ENCODE results near the gene ACOT8. TPM values are rescaled to one million over a fixed set of nuclear protein-coding genes. Genes with fewer than 3 reads are reported as not detected.
"Not testable (repeated sequence)": the region's sequence is repeated elsewhere in the genome, so short reads cannot be mapped to it uniquely, and the experiment has no call there.

The ACOT8 gene
- total RNA-seq, 1 donor from 2014 or later = 23.6 TPM

- peaks cover 2% of the 10 kb centered on the region for H3K36me3 Mint-ChIP-seq (ENCODE audit: unreplicated experiment)
- peak overlapping the region; percentile 85 for H3K4me3 Mint-ChIP-seq (ENCODE audit: unreplicated experiment)
- H3K4me1 Mint-ChIP-seq (ENCODE audit: unreplicated experiment) = peaks cover 39% of the 10 kb centered on the region
- peak; percentile 90 for DNase-seq (ENCODE audit: extremely low spot score, unreplicated experiment)
- no peaks in the 10 kb centered on the region for H3K27me3 Mint-ChIP-seq (ENCODE audit: unreplicated experiment)
- no peak for TF ChIP-seq CTCF (IDR thresholded peaks at IDR 0.05)
- H3K27ac Mint-ChIP-seq (ENCODE audit: unreplicated experiment) = peak overlapping the region; percentile 68
- H3K9me3 Mint-ChIP-seq (ENCODE audit: unreplicated experiment) = no peaks in the 10 kb centered on the region
These were observed 23.1 kb downstream of the ACOT8 start for GRCh38 chr20:45833883-45834796.

GRCh38 chr20:45833030-45833882 lies 23.9 kb downstream of the ACOT8 start, which contains the start of gene SNX21:
Gene SNX21 (plus strand): TSS chr20:45833799. CDS start chr20:45833920, 121 bp downstream.
- TF ChIP-seq CTCF (IDR thresholded peaks at IDR 0.05) = no peak
- Mint-ChIP-seq H3K27ac (ENCODE audit: unreplicated experiment) (peak within 1 kb of the TSS; percentile 95), H3K4me3 (ENCODE audit: unreplicated experiment) (peak within 1 kb of the TSS; percentile 85), H3K4me1 (ENCODE audit: unreplicated experiment) (peaks cover 46% of the 10 kb centered on the region), H3K36me3 (ENCODE audit: unreplicated experiment) (peaks cover 2% of the 10 kb centered on the region), H3K27me3 (ENCODE audit: unreplicated experiment) (no peaks in the 10 kb centered on the region), H3K9me3 (ENCODE audit: unreplicated experiment) (no peaks in the 10 kb centered on the region)
- DNase-seq (ENCODE audit: extremely low spot score, unreplicated experiment) = peak; percentile 92

- DNase-seq (ENCODE audit: extremely low spot score, unreplicated experiment) = no peak
- Mint-ChIP-seq H3K9me3 (ENCODE audit: unreplicated experiment) (no peaks in the 10 kb centered on the region), H3K4me1 (ENCODE audit: unreplicated experiment) (peaks cover 51% of the 10 kb centered on the region), H3K27me3 (ENCODE audit: unreplicated experiment) (no peaks in the 10 kb centered on the region), H3K27ac (ENCODE audit: unreplicated experiment) (peak overlapping the region; percentile 95), H3K4me3 (ENCODE audit: unreplicated experiment) (peak overlapping the region; percentile 85), H3K36me3 (ENCODE audit: unreplicated experiment) (peaks cover 2% of the 10 kb centered on the region)
- TF ChIP-seq CTCF (IDR thresholded peaks at IDR 0.05) = no peak
These were observed 24.6 kb downstream of the ACOT8 start for GRCh38 chr20:45832619-45833018.

- H3K4me1 Mint-ChIP-seq (ENCODE audit: unreplicated experiment) = peaks cover 45% of the 10 kb centered on the region
These were observed 27.5 kb downstream of the ACOT8 start for GRCh38 chr20:45829673-45830106.

GRCh38 chr20:45828589-45828988 lies 28.6 kb downstream of the ACOT8 start:
- Mint-ChIP-seq H3K27me3 (ENCODE audit: unreplicated experiment) (no peaks in the 10 kb centered on the region), H3K27ac (ENCODE audit: unreplicated experiment) (peak overlapping the region; percentile 75), H3K4me1 (ENCODE audit: unreplicated experiment) (peaks cover 46% of the 10 kb centered on the region), H3K9me3 (ENCODE audit: unreplicated experiment) (no peaks in the 10 kb centered on the region), H3K4me3 (ENCODE audit: unreplicated experiment) (no peak overlapping the region), H3K36me3 (ENCODE audit: unreplicated experiment) (no peaks in the 10 kb centered on the region)
- TF ChIP-seq CTCF (IDR thresholded peaks at IDR 0.05) = no peak
- no peak for DNase-seq (ENCODE audit: extremely low spot score, unreplicated experiment)

More at GRCh38 chr20:45829673-45830106, 27.5 kb downstream of the ACOT8 start:
- H3K4me3 Mint-ChIP-seq (ENCODE audit: unreplicated experiment); H3K9me3 Mint-ChIP-seq (ENCODE audit: unreplicated experiment); H3K27me3 Mint-ChIP-seq (ENCODE audit: unreplicated experiment); H3K36me3 Mint-ChIP-seq (ENCODE audit: unreplicated experiment); DNase-seq (ENCODE audit: extremely low spot score, unreplicated experiment); H3K27ac Mint-ChIP-seq (ENCODE audit: unreplicated experiment): not testable (repeated sequence)

Measured in osteocyte (in vitro differentiated cells).